Measurements from ENCODE around the gene UBE3C.

The UBE3C gene

GRCh38 chr7:157183832-157184231, 45.1 kb downstream of the UBE3C start:
- FAIRE-seq: no peak

GRCh38 chr7:157188091-157188665, 49.5 kb downstream of the UBE3C start:
- FAIRE-seq: no peak

- no peak for FAIRE-seq
Measured at GRCh38 chr7:157189405-157189804, 50.7 kb downstream of the UBE3C start.

DNA sequence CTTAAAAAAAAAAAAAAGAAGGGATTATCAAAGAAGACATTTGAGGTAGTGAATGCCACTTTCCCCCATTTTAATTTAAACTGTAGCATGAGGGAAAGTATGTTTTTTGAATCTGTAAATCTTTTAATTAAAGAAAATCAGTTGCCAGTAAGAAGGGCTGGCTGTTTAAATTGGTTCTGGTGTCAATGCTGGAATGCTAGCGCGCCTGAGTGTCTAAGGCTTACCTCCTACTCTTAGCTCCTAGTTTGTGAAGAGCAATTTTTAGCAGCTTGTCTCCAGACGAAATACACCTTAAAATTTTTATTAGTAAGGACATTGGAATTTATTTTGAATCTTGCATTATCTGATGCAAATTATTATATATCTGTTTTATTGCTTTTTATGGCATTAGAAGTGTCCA, 54.1 kb downstream of the UBE3C start:
- no peak for FAIRE-seq

DNA sequence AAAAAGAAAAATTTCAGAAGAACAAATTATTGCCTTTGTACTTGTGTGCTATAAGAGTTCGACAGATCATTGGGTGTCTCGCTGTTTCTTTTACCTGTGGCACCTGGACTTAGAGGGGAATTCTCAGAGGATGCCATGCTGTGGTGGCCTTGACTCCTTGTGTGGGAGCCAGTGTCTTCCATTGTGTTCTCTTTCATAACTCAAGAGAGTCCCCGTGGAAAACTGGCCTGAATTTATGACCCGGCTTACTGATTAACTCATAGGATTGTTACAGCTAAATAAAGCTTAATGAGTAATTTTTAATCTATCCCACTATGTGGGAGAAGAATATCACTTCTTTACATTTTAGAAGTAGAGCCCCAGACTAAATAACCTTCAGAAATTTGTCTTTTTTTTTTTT, 54.5 kb downstream of the UBE3C start:
- FAIRE-seq: no peak

- no peak for FAIRE-seq
Measured at GRCh38 chr7:157194948-157195347, 56.2 kb downstream of the UBE3C start.

DNA sequence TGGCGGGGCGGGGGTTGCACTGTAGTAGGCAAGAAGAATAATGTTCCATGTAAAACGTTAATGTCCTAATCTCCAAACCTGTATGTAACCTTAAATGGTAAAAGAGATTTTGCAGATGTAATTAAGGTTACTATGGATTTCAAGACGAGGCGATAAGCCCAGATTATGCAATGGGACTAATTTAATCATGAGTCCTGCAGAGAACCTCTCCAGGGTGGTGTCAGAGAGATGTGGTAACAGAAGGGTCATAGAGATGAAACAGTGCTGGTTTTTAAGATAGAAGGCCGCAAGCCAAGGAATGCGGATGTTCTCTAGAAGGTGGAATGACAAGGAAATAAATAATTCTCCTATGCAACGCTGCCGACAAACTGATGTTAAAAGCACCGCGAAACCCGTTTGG, 57.1 kb downstream of the UBE3C start:
- no peak for FAIRE-seq

GRCh38 chr7:157204134-157204533, 65.4 kb downstream of the UBE3C start:
- no peak for FAIRE-seq

GRCh38 chr7:157205438-157205837, 66.7 kb downstream of the UBE3C start:
- FAIRE-seq: no peak

DNA sequence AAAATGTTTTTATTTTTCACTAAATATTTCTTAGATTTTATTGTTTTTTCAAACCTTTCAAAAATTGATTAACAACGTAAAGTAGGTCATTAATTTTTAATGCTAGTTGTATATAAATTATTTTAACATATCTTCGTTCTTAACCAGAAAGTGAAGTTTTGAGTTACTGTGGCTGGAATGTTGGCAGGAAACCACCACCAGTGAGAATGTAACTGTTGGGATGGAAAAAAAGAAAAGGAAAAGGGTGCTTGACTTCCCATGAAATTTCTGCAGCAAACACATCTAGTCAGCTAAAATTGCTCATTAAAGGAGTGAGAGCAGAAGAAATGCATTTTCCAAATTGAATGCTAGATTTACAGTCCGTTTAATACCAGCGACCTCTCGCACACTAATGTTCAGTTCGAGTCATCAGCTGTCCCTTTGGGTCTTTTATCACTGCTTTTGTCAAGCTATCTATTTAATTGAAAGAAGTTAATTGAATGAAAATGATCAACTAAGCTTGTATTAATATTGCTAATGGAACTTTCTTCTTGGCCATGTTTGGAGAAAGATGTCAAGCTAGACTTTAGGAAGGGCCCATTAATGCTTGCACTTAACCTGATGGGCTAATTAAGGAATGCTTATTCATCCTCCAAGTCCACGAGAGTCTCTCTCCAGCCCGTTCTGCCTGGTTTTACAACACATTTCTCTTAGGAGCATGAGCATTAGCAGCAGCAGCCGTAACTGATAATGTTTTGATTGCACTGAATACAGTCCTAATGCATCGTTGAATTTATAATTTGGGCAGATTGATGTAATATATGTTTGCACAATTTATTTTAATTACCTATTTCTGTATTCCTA, 70.1 kb downstream of the UBE3C start:
- FAIRE-seq: peak; percentile 80

DNA sequence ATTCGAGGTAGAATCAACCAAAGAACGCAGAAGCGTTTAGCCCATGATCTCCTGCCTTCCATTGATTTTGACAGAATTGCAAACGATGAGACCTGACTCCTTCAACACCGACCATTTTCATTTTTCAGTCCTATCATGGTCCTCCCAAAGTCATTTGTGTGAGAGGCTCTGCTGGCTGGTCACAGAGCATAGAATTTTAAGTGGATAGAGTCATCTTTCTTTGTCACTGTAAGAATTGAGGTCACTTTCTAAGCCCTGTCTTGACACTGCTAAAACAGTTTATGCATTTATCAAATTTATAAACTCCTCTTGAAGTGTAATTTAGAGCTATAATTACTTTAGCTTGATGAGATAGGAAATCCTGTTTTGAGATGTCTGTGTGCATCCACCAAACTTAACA, 72.0 kb downstream of the UBE3C start:
- FAIRE-seq: no peak

- FAIRE-seq: no peak
Measured at GRCh38 chr7:157211690-157212089, 73.0 kb downstream of the UBE3C start.

DNA sequence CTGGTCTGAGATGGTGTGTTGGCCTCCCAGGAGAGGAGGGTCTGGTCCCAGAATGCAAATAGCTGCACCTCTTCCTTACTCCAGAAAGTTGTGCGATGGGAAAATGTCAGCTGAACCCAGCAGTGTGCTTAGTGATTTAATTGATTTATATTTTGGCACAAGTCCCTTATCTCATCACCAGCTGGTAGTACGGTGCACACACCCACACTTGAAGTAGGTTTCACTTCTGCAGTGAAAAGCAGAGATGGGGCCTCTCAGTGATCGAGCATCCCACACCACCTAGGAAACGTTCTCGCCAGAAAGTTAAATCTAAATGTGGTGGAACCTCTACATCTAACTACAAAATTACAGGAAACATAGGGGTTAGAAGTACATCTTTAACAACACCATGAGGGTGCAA, 80.4 kb downstream of the UBE3C start:
- no peak for FAIRE-seq

- no peak for FAIRE-seq
Measured at GRCh38 chr7:157220916-157221569, 82.3 kb downstream of the UBE3C start.

DNA sequence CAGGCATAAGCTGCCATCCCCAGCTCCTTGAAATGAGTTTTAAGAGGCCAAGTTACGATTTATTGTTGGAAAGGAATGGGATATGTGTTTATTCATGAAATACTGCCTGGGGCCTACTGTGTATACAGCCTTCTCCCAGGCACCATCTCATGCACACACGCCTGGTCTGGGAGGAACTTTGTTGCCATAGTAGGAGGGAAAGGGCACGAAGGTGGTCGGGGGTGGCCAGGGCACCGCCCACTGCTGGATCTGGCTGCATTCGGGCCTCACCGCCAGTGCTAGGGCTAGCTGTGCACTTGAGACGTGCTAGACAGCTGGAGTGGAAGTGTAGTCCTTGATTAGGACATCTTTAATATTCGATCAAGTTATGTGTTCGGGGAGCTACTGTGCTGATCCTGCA, 84.0 kb downstream of the UBE3C start:
- FAIRE-seq: no peak

DNA sequence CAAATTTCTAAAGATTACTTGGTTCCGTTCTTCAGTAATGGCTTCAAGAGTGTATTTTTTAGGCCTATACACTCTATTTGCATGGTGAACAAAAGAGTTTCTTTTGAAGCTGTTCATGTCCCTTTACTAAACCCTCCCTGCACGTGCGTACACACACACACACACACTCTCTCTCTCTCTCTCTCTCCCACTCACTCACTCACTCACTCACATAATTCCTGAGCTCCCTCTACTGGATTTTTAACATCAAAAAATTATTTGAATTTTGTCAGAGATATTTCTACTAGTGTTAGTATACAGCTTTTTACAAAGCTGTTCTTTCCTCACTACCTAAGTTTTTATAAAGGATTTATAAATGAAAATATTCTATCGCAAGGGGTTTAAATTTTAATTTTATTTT, 85.9 kb downstream of the UBE3C start:
- FAIRE-seq: peak; percentile 87

- FAIRE-seq: no peak
Measured at GRCh38 chr7:157228864-157229422, 90.2 kb downstream of the UBE3C start.

DNA sequence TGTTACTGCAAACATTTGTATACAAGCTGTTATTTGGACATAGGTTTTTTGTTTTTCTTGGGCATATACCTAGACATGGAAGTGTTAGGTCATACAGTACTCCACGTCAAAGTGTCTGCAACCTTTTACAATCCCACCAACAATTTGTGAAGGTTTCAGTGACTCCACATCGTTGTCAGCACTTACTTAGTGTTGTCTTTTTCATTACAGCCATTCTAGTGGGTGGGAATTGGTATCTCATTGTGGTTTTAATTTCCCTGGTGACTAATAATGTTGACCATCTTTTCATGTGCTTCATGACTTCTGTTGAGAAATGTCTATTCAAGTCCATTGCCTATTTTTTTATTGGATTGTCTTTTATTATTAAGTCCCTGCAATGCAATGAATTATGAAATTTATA, 95.0 kb downstream of the UBE3C start:
- no peak for FAIRE-seq

DNA sequence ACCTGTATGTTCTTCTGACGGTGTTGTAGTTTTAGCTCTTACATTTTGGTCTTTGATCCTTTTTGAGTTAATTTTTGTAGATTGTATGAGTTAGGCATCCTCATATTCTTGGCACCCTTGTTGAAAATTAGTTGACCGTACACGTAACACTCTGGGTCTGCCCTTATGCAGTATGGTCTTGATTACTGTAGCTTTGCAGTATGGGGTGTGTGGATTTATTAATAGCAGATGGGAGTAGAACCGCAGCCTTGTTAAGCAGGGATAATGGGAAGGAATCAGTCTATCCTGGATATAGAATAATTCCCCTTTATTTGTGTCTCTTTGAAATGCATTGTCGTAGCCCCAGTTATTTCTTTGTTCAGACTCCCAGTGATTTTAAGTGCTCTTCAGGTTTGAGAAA, 95.5 kb downstream of the UBE3C start:
- FAIRE-seq: no peak

- FAIRE-seq: no peak
Measured at GRCh38 chr7:157235357-157236333, 96.9 kb downstream of the UBE3C start.

DNA sequence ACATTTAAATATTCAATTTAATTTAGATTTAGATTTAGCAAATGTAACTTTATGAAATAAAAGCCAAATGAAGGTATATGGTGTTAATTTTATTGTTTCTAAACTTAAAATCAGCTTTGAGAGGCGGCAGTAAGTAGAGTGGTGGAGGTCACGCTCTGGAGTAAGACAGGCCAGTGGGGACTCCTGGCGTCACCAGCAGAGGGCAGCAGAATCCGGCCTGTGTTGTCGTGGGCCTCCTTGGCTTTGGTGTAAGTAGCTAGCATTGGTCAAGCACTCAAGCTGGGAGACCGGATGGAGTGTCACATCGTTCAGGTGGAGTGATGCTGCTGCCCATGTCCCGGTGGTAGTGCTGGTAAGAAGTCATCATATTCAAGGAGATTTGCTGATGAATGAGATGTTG, 99.4 kb downstream of the UBE3C start:
- no peak for FAIRE-seq

GRCh38 chr7:157239571-157240270, 101.0 kb downstream of the UBE3C start:
- no peak for FAIRE-seq
